HG03280 (cell line): ENCODE data around the gene CPE.
"Not testable (repeated sequence)": the region's sequence is repeated elsewhere in the genome, so short reads cannot be mapped to it uniquely, and the experiment has no call there.

Experiments
- ATAC-seq: cut with Tn5 transposase; IDR thresholded peaks from one replicate; pipeline ENCODE4 v1.9.1; 2021; ENCODE audit warnings: mild to moderate bottlenecking, moderate library complexity; ENCODE audit not compliant: unreplicated experiment

CPE gene

GRCh38 chr4:165378745-165379677 is at the start of gene CPE:
CPE (plus strand) TSS chr4:165379008; CDS start chr4:165379222, 214 bp downstream.
- peak; percentile 91 for ATAC-seq

- ATAC-seq = no peak
Observed at GRCh38 chr4:165330071-165330470, 48.7 kb upstream of the CPE start.

- ATAC-seq = no peak
Observed at GRCh38 chr4:165330666-165331065, 48.1 kb upstream of the CPE start.

GRCh38 chr4:165331359-165331758 is 47.4 kb upstream of the CPE start:
- no peak for ATAC-seq

- no peak for ATAC-seq
Observed at GRCh38 chr4:165331823-165332222, 47.0 kb upstream of the CPE start.

- ATAC-seq = no peak
Observed at GRCh38 chr4:165332502-165332901, 46.3 kb upstream of the CPE start.

- no peak for ATAC-seq
Observed at GRCh38 chr4:165335163-165335703, 43.6 kb upstream of the CPE start.

- no peak for ATAC-seq
Observed at GRCh38 chr4:165336743-165337142, 42.1 kb upstream of the CPE start.

- not testable (repeated sequence) for ATAC-seq
Observed at GRCh38 chr4:165342340-165342739, 36.5 kb upstream of the CPE start.

- no peak for ATAC-seq
Observed at GRCh38 chr4:165343353-165344191, 35.2 kb upstream of the CPE start.

- no peak for ATAC-seq
Observed at GRCh38 chr4:165345666-165346417, 33.0 kb upstream of the CPE start.

- no peak for ATAC-seq
Observed at GRCh38 chr4:165347647-165348569, 30.9 kb upstream of the CPE start.

- ATAC-seq = no peak
Observed at GRCh38 chr4:165351359-165352130, 27.3 kb upstream of the CPE start.

GRCh38 chr4:165355900-165356300 is 22.9 kb upstream of the CPE start:
- ATAC-seq = peak; percentile 49

- ATAC-seq = no peak
Observed at GRCh38 chr4:165359506-165359905, 19.3 kb upstream of the CPE start.

GRCh38 chr4:165360041-165360695 is 18.6 kb upstream of the CPE start:
- ATAC-seq = no peak

- no peak for ATAC-seq
Observed at GRCh38 chr4:165360985-165361670, 17.7 kb upstream of the CPE start.

- no peak for ATAC-seq
Observed at GRCh38 chr4:165361810-165362209, 17.0 kb upstream of the CPE start.
